ENCODE measurements around the gene LIN7C. TPM values are rescaled to one million over a fixed set of nuclear protein-coding genes. Genes with fewer than 3 reads are reported as not detected.

Gene LIN7C
- polyA plus RNA-seq, 1 donor from 2014 or later, result 131 TPM

- peaks cover 70% of the 10 kb centered on the region for H3K79me2 ChIP-seq (replicated peaks; ENCODE audit: insufficient read depth, low read length)
- no peaks in the 10 kb centered on the region for H3K9me2 ChIP-seq (ENCODE audit: insufficient read depth, low read length)
- no peaks in the 10 kb centered on the region for H3F3A ChIP-seq (ENCODE audit: insufficient read depth, low read length, poor library complexity, severe bottlenecking)
- TF ChIP-seq CTCF (IDR thresholded peaks at IDR 0.05; ENCODE audit: poor library complexity, severe bottlenecking), result no peak
- TF ChIP-seq RAD21 (conservative IDR thresholded peaks at IDR 0.05), result no peak
- no peak for TF ChIP-seq REST (IDR thresholded peaks at IDR 0.05; ENCODE audit: borderline replicate concordance)
- TF ChIP-seq SMC3 (conservative IDR thresholded peaks at IDR 0.05; ENCODE audit: poor library complexity), result no peak
- no peak for TF ChIP-seq EP300 (conservative IDR thresholded peaks at IDR 0.05; ENCODE audit: poor library complexity, severe bottlenecking)
- TF ChIP-seq POLR2AphosphoS5 (IDR thresholded peaks at IDR 0.05), result no peak
- no peak overlapping the region for H3K4me2 ChIP-seq (ENCODE audit: low read length)
- H3K4me3 ChIP-seq (ENCODE audit: low read length), result no peak overlapping the region
- no peaks in the 10 kb centered on the region for H3K36me3 ChIP-seq (ENCODE audit: insufficient read depth, low read length)
- H4K20me1 ChIP-seq (ENCODE audit: insufficient read depth), result no peaks in the 10 kb centered on the region
- H3K27me3 ChIP-seq (ENCODE audit: insufficient read depth, low read depth, low read length), result no peaks in the 10 kb centered on the region
- no peaks in the 10 kb centered on the region for H3K9me3 ChIP-seq (ENCODE audit: low read length)
- no peak overlapping the region for H2AFZ ChIP-seq (ENCODE audit: low read depth, low read length)
- H3K27ac ChIP-seq (ENCODE audit: low read length), result no peak overlapping the region
- no peak overlapping the region for H3K9ac ChIP-seq (ENCODE audit: low read length)
Observed at GRCh38 chr11:27467181-27467913, 39.2 kb downstream of the LIN7C start.

- TF ChIP-seq SMC3 (conservative IDR thresholded peaks at IDR 0.05; ENCODE audit: poor library complexity), result no peak
- TF ChIP-seq EP300 (conservative IDR thresholded peaks at IDR 0.05; ENCODE audit: poor library complexity, severe bottlenecking), result no peak
- no peak for TF ChIP-seq TAF1 (IDR thresholded peaks at IDR 0.05; ENCODE audit: low read depth)
- TF ChIP-seq REST (IDR thresholded peaks at IDR 0.05; ENCODE audit: borderline replicate concordance), result no peak
- no peak for TF ChIP-seq CTCF (IDR thresholded peaks at IDR 0.05; ENCODE audit: poor library complexity, severe bottlenecking)
- no peak for TF ChIP-seq EZH2 (IDR thresholded peaks at IDR 0.05; ENCODE audit: borderline replicate concordance, insufficient read depth, low read length, poor library complexity, severe bottlenecking)
- TF ChIP-seq POLR2AphosphoS5 (IDR thresholded peaks at IDR 0.05), result no peak
- TF ChIP-seq MXI1 (conservative IDR thresholded peaks at IDR 0.05; ENCODE audit: poor library complexity, severe bottlenecking), result no peak
- TF ChIP-seq RAD21 (conservative IDR thresholded peaks at IDR 0.05), result no peak
- H3F3A ChIP-seq (ENCODE audit: insufficient read depth, low read length, poor library complexity, severe bottlenecking), result no peaks in the 10 kb centered on the region
- H3K27me3 ChIP-seq (ENCODE audit: insufficient read depth, low read depth, low read length), result no peaks in the 10 kb centered on the region
- H3K9me2 ChIP-seq (ENCODE audit: insufficient read depth, low read length), result no peaks in the 10 kb centered on the region
- no peaks in the 10 kb centered on the region for H3K9me3 ChIP-seq (ENCODE audit: low read length)
- H4K20me1 ChIP-seq (ENCODE audit: insufficient read depth), result no peaks in the 10 kb centered on the region
- H3K27ac ChIP-seq (ENCODE audit: low read length), result no peak overlapping the region
- H3K79me2 ChIP-seq (replicated peaks; ENCODE audit: insufficient read depth, low read length), result peaks cover 77% of the 10 kb centered on the region
- H3K9ac ChIP-seq (ENCODE audit: low read length), result no peak overlapping the region
- no peak overlapping the region for H2AFZ ChIP-seq (ENCODE audit: low read depth, low read length)
- H3K4me2 ChIP-seq (ENCODE audit: low read length), result no peak overlapping the region
- H3K36me3 ChIP-seq (ENCODE audit: insufficient read depth, low read length), result no peaks in the 10 kb centered on the region
- H3K4me3 ChIP-seq (ENCODE audit: low read length), result no peak overlapping the region
Observed at GRCh38 chr11:27466363-27466762, 40.2 kb downstream of the LIN7C start.
